ENCODE data around the gene ARHGAP26.

The ARHGAP26 gene

GRCh38 chr5:142769793-142770649, at the start of gene ARHGAP26:
ARHGAP26 (plus strand) TSS chr5:142770377; CDS start chr5:142770762, 385 bp downstream.
- peak; percentile 86 to 94 (median 93) for DNase-seq

GRCh38 chr5:142720641-142721271, 49.4 kb upstream of the ARHGAP26 start:
- DNase-seq: peak; percentile 66 to 86 (median 67)

- DNase-seq: no peak
Observed at GRCh38 chr5:142722146-142722545, 48.0 kb upstream of the ARHGAP26 start.

- DNase-seq: no peak
Observed at GRCh38 chr5:142722896-142723295, 47.3 kb upstream of the ARHGAP26 start.

GRCh38 chr5:142724821-142725220, 45.4 kb upstream of the ARHGAP26 start:
- no peak for DNase-seq

- DNase-seq: no peak
Observed at GRCh38 chr5:142725231-142726187, 44.7 kb upstream of the ARHGAP26 start.

GRCh38 chr5:142726188-142726731, 43.9 kb upstream of the ARHGAP26 start:
- DNase-seq: no peak

GRCh38 chr5:142727735-142728047, 42.5 kb upstream of the ARHGAP26 start:
- no peak for DNase-seq

- DNase-seq: no peak
Observed at GRCh38 chr5:142735323-142736246, 34.6 kb upstream of the ARHGAP26 start.

GRCh38 chr5:142736247-142736632, 33.9 kb upstream of the ARHGAP26 start:
- DNase-seq: no peak

GRCh38 chr5:142737179-142737578, 33.0 kb upstream of the ARHGAP26 start:
- DNase-seq: no peak

- peak in 1 of 3 experiments; percentile 14 for DNase-seq
Observed at GRCh38 chr5:142740474-142741242, 29.5 kb upstream of the ARHGAP26 start.

- DNase-seq: peak in 1 of 3 experiments; percentile 1
Observed at GRCh38 chr5:142743592-142744441, 26.4 kb upstream of the ARHGAP26 start.

- DNase-seq: no peak
Observed at GRCh38 chr5:142745268-142745667, 24.9 kb upstream of the ARHGAP26 start.

- DNase-seq: no peak
Observed at GRCh38 chr5:142746532-142747433, 23.4 kb upstream of the ARHGAP26 start.

- DNase-seq: no peak
Observed at GRCh38 chr5:142748132-142748531, 22.0 kb upstream of the ARHGAP26 start.

- peak; percentile 5 to 48 (median 18) for DNase-seq
Observed at GRCh38 chr5:142748568-142749249, 21.5 kb upstream of the ARHGAP26 start.

GRCh38 chr5:142749321-142749720, 20.9 kb upstream of the ARHGAP26 start:
- DNase-seq: no peak

All from NCI-H1417 (cell line).